SKM-1 treated with dmso at 0.1 percent for 144 hours (cell line): ENCODE data around the gene RCN1.
"Not testable (repeated sequence)": the region's sequence is repeated elsewhere in the genome, so short reads cannot be mapped to it uniquely, and the experiment has no call there.

Experiments used
- DNase-seq: peaks from one replicate; lab custom pipeline; 2025; ENCODE audit not compliant: unreplicated experiment; lab: John Stamatoyannopoulos, UW

Gene RCN1

GRCh38 chr11:32109592-32109991, 18.7 kb downstream of the RCN1 start:
- DNase-seq = no peak

GRCh38 chr11:32110795-32111194, 19.9 kb downstream of the RCN1 start:
- DNase-seq = no peak

- no peak for DNase-seq
Measured at GRCh38 chr11:32113200-32113919, 22.5 kb downstream of the RCN1 start.

- DNase-seq = no peak
Measured at GRCh38 chr11:32113920-32114203, 23.0 kb downstream of the RCN1 start.

GRCh38 chr11:32115446-32115845, 24.6 kb downstream of the RCN1 start:
- no peak for DNase-seq

- no peak for DNase-seq
Measured at GRCh38 chr11:32116668-32117067, 25.8 kb downstream of the RCN1 start.

- DNase-seq = no peak
Measured at GRCh38 chr11:32118025-32118974, 27.4 kb downstream of the RCN1 start.

- not testable (repeated sequence) for DNase-seq
Measured at GRCh38 chr11:32119139-32119538, 28.3 kb downstream of the RCN1 start.

GRCh38 chr11:32121012-32121411, 30.1 kb downstream of the RCN1 start:
- DNase-seq = no peak

GRCh38 chr11:32122200-32122599, 31.3 kb downstream of the RCN1 start:
- no peak for DNase-seq

- DNase-seq = no peak
Measured at GRCh38 chr11:32131321-32131720, 40.4 kb downstream of the RCN1 start.

- DNase-seq = no peak
Measured at GRCh38 chr11:32136657-32137056, 45.8 kb downstream of the RCN1 start.

- DNase-seq = no peak
Measured at GRCh38 chr11:32137263-32137662, 46.4 kb downstream of the RCN1 start.

- DNase-seq = no peak
Measured at GRCh38 chr11:32137869-32138268, 47.0 kb downstream of the RCN1 start.

- no peak for DNase-seq
Measured at GRCh38 chr11:32138902-32139301, 48.0 kb downstream of the RCN1 start.

- no peak for DNase-seq
Measured at GRCh38 chr11:32139896-32140520, 49.1 kb downstream of the RCN1 start.

GRCh38 chr11:32141745-32142546, 51.1 kb downstream of the RCN1 start:
- no peak for DNase-seq

GRCh38 chr11:32143378-32143777, 52.5 kb downstream of the RCN1 start:
- no peak for DNase-seq

- no peak for DNase-seq
Measured at GRCh38 chr11:32145282-32145681, 54.4 kb downstream of the RCN1 start.

- DNase-seq = no peak
Measured at GRCh38 chr11:32148895-32149294, 58.0 kb downstream of the RCN1 start.

- no peak for DNase-seq
Measured at GRCh38 chr11:32149748-32150147, 58.9 kb downstream of the RCN1 start.
